ENCODE results near the gene CD248.

- TF ChIP-seq, protein P1, sequence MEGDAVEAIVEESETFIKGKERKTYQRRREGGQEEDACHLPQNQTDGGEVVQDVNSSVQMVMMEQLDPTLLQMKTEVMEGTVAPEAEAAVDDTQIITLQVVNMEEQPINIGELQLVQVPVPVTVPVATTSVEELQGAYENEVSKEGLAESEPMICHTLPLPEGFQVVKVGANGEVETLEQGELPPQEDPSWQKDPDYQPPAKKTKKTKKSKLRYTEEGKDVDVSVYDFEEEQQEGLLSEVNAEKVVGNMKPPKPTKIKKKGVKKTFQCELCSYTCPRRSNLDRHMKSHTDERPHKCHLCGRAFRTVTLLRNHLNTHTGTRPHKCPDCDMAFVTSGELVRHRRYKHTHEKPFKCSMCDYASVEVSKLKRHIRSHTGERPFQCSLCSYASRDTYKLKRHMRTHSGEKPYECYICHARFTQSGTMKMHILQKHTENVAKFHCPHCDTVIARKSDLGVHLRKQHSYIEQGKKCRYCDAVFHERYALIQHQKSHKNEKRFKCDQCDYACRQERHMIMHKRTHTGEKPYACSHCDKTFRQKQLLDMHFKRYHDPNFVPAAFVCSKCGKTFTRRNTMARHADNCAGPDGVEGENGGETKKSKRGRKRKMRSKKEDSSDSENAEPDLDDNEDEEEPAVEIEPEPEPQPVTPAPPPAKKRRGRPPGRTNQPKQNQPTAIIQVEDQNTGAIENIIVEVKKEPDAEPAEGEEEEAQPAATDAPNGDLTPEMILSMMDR (conservative IDR thresholded peaks at IDR 0.05), result peak; percentile 98
- TF ChIP-seq ZFX (IDR thresholded peaks at IDR 0.05), result no peak
Observed at GRCh38 chr11:66282468-66283455, 34.1 kb downstream of the CD248 start.

Data from C4-2B (cell line).